ENCODE results near the gene PPARG. TPM values are rescaled to one million over a fixed set of nuclear protein-coding genes. Genes with fewer than 3 reads are reported as not detected.

PPARG gene
- total RNA-seq, 1 experiment from 2014 or later = 71.6 TPM

GRCh38 chr3:12356175-12356574 lies 67.3 kb downstream of the PPARG start (continued):
- TF ChIP-seq, protein P1, sequence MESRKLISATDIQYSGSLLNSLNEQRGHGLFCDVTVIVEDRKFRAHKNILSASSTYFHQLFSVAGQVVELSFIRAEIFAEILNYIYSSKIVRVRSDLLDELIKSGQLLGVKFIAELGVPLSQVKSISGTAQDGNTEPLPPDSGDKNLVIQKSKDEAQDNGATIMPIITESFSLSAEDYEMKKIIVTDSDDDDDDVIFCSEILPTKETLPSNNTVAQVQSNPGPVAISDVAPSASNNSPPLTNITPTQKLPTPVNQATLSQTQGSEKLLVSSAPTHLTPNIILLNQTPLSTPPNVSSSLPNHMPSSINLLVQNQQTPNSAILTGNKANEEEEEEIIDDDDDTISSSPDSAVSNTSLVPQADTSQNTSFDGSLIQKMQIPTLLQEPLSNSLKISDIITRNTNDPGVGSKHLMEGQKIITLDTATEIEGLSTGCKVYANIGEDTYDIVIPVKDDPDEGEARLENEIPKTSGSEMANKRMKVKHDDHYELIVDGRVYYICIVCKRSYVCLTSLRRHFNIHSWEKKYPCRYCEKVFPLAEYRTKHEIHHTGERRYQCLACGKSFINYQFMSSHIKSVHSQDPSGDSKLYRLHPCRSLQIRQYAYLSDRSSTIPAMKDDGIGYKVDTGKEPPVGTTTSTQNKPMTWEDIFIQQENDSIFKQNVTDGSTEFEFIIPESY (IDR thresholded peaks at IDR 0.05; ENCODE audit: extremely low read depth, insufficient replicate concordance, low read length) = no peak
- TF ChIP-seq POLR2A (IDR thresholded peaks at IDR 0.05; ENCODE audit: borderline replicate concordance, extremely low read depth, insufficient read depth, insufficient read length) (no peak), CTCF (IDR thresholded peaks at IDR 0.05 in 2 of 3, conservative IDR thresholded peaks at IDR 0.05 in 1 of 3; ENCODE audit: borderline replicate concordance in 1 of 3, insufficient read depth in 1 of 3, low read depth in 2 of 3, low read length in 2 of 3) (no peak)

DNA sequence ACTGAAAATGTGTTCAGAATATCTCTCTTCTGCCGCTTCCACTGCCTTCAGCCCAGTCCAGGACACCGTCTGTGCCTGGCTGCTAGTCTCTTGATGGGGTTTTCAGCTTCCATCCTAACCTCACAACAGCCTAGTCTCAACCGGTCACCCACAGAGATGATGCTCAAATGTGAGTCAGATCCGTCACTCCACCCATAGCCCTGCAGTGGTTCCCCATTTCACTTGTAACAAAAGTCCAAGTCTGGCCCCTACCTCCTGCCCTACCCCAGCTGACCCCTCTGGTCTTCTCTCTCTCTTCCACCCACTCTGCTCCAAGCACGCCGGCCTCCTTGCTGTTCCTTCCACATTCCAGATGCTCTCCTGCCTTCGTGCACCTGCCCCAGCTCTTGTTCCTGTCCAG lies 68.1 kb downstream of the PPARG start:
- no peak for ATAC-seq
- POLR2A ChIA-PET = no interaction called here
- Histone ChIP-seq H4K20me1 (ENCODE audit: insufficient read depth) (no peaks in the 10 kb centered on the region), H3K9me3 (ENCODE audit: control insufficient read depth in 1 of 2, insufficient read depth in 1 of 2, low read depth in 1 of 2, low read length in 2 of 2) (0 out of 4 replicates have a peak, but pooled peaks cover 0 to 3% of the 10 kb centered on the region in 2 experiments), H3K27ac (ENCODE audit: low read depth, low read length) (no peak overlapping the region), H3K9me2 (ENCODE audit: insufficient read depth) (no peaks in the 10 kb centered on the region), H3K9ac (ENCODE audit: low read length) (no peak overlapping the region), H3K27me3 (ENCODE audit: insufficient read depth, low read length) (no peaks in the 10 kb centered on the region), H3K4me3 (replicated peaks in 1 of 2; ENCODE audit: low read depth in 1 of 2, low read length in 2 of 2) (no peak overlapping the region), H3K36me3 (ENCODE audit: control insufficient read depth in 1 of 2, insufficient read depth in 2 of 2, low read length in 2 of 2) (no peaks in the 10 kb centered on the region), H3K4me1 (ENCODE audit: control insufficient read depth in 1 of 2, insufficient read depth in 2 of 2, low read length in 2 of 2) (peaks cover 0 to 22% of the 10 kb centered on the region in 2 experiments; a peak in 2 of 4 replicates), H3K4me2 (ENCODE audit: low read length) (no peak overlapping the region), H3K79me2 (ENCODE audit: insufficient read depth, low read length) (no peaks in the 10 kb centered on the region), H2AFZ (ENCODE audit: low read depth, low read length, poor library complexity, severe bottlenecking) (no peak overlapping the region)
- BruUV-seq (replicated peaks) = no TSS peak
- CTCF ChIA-PET = no interaction called here
- DNase-seq (ENCODE audit: low read depth, low spot score) = no peak
- intact Hi-C loops (cut with micrococcal nuclease) = no loop called here
- RAD21 ChIA-PET (ENCODE audit: low non-redundant PET in 1 of 2, low total read pairs in 2 of 2, uncharacterized antibody in 2 of 2, unreplicated experiment in 2 of 2) = no interaction called here
- TF ChIP-seq CBX3 (IDR thresholded peaks at IDR 0.05; ENCODE audit: low read depth) (no peak), CEBPB (IDR thresholded peaks at IDR 0.05; ENCODE audit: low read depth) (no peak), SP1 (IDR thresholded peaks at IDR 0.05; ENCODE audit: low read depth) (no peak), CTCF (IDR thresholded peaks at IDR 0.05 in 2 of 3, conservative IDR thresholded peaks at IDR 0.05 in 1 of 3; ENCODE audit: borderline replicate concordance in 1 of 3, insufficient read depth in 1 of 3, low read depth in 2 of 3, low read length in 2 of 3) (no peak), ELF1 (IDR thresholded peaks at IDR 0.05; ENCODE audit: borderline replicate concordance, low read depth) (no peak), EGR1 (IDR thresholded peaks at IDR 0.05; ENCODE audit: low read depth) (no peak), POLR2AphosphoS5 (IDR thresholded peaks at IDR 0.05; ENCODE audit: low read depth, low read length) (no peak), ATF3 (IDR thresholded peaks at IDR 0.05) (no peak), SIN3A (IDR thresholded peaks at IDR 0.05; ENCODE audit: low read depth) (no peak), TCF7L2 (IDR thresholded peaks at IDR 0.05; ENCODE audit: borderline replicate concordance, extremely low read depth, insufficient read depth, insufficient read length) (no peak), YY1 (IDR thresholded peaks at IDR 0.05; ENCODE audit: extremely low read depth, insufficient replicate concordance, low read depth, low read length) (no peak), JUND (IDR thresholded peaks at IDR 0.05) (no peak), ZFX (IDR thresholded peaks at IDR 0.05) (no peak)
- TF ChIP-seq, protein P2, sequence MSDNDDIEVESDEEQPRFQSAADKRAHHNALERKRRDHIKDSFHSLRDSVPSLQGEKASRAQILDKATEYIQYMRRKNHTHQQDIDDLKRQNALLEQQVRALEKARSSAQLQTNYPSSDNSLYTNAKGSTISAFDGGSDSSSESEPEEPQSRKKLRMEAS (IDR thresholded peaks at IDR 0.05) = no peak
